Left ventricle myocardium inferior (tissue), 1 donor: ENCODE results near the gene RELT. TPM values are rescaled to one million over a fixed set of nuclear protein-coding genes. Genes with fewer than 3 reads are reported as not detected.
A peak's percentile ranks its signal among the peaks of the same experiment; 100 is the strongest.

Source experiments
- DNase-seq: peaks from one replicate; pipeline ENCODE4 v3.0.0-alpha.2; 2020
- H3K27ac ChIP-seq: fragments of 200-600 bp; replicated peaks from 2 replicates; pipeline ENCODE4 v1.8.0; 2021
- H3K27me3 ChIP-seq: fragments of 200-600 bp; 2 replicates; pipeline ENCODE4 v1.8.0; 2021; ENCODE audit warnings: low read depth
- H3K36me3 ChIP-seq: fragments of 200-600 bp; 2 replicates; pipeline ENCODE4 v1.8.0; 2021
- H3K4me1 ChIP-seq: fragments of 200-600 bp; 2 replicates; pipeline ENCODE4 v1.8.0; 2021
- H3K4me3 ChIP-seq: fragments of 200-600 bp; 2 replicates; pipeline ENCODE4 v1.8.0; 2021; ENCODE audit warnings: mild to moderate bottlenecking, moderate library complexity
- H3K9me3 ChIP-seq: fragments of 200-600 bp; replicated peaks from 2 replicates; pipeline ENCODE4 v1.8.0; 2021
- CTCF ChIP-seq: fragments of 200-600 bp; IDR thresholded peaks from 2 replicates; pipeline ENCODE4 v1.8.0; 2021; ENCODE audit warnings: antibody characterized with exemption, mild to moderate bottlenecking, borderline replicate concordance
- intact Hi-C: fragments of 100-400 bp; cut with micrococcal nuclease; formaldehyde crosslinking; loops from one replicate; pipeline ENCODE4 v1.11.0; 2022
- total RNA-seq: library from RNA; stranded (reverse); fragmentation: NEBNext Ultra II Directional; extraction: Animal tissue kit (Norgen Biotek cat#: 25700); gene quantifications from one replicate; pipeline ENCODE4 v1.2.1, GENCODE V29; 2021
- donor health status: DM: no; HTN: yes; CAD: no; lungs with severe emphysema.

RELT gene
- total RNA-seq, 1 donor from 2014 or later, result 1.6 TPM

DNA sequence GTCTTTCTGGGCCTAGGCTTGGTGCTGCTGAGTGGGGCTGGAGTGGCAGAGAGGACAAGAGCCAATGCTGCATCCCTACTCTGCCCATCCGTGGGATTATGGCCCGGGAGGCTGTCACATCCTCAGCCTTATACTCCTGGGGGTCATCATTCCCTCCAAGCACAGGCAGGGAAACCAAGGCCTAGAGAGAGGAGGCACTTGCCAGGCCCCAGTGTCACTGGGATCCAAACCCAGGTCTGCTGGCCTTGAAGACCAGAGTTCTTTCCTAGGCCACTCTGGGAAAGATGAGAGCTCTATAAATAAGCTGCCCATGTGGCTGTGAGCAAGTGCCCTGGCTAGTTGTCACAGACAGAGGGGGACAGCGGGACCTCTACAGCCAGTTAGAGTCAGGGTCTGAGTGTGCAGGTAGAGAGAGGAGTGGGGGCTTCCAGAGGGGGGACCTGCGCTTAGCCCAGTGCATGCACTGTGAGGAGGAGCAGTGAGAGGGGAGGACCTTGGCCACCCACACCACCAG lies 4.8 kb downstream of the RELT start:
- no peaks in the 10 kb centered on the region for H3K27me3 ChIP-seq
- H3K9me3 ChIP-seq, result no peaks in the 10 kb centered on the region
- peak; percentile 23 for TF ChIP-seq CTCF
- intact Hi-C loops, result no loop called here
- DNase-seq, result no peak
- H3K4me3 ChIP-seq, result no peak overlapping the region
- H3K36me3 ChIP-seq, result no peaks in the 10 kb centered on the region
- H3K27ac ChIP-seq, result peak overlapping the region; percentile 40
- peaks cover 89% of the 10 kb centered on the region for H3K4me1 ChIP-seq

DNA sequence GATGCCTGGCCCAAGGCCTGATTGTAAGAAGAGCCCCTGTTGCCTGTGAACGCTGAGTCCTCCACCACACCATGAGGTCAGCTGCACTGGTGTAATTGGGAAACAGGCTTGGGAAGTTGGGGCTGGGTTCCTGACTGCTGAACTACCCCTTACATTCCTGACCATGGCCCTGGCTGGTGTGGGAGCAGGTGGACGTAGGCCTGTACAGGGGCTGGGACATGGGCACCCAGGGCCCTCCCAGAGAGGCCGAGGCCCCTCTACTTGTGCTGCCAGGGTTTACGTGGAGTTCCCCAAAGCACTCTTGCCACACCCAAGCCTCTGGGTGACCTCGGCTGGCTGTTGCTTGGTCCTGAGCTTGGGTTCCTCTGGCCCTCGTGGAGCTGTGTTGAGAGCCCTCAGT lies 5.4 kb downstream of the RELT start:
- TF ChIP-seq CTCF, result no peak
- Histone ChIP-seq H3K36me3 (no peaks in the 10 kb centered on the region), H3K27me3 (no peaks in the 10 kb centered on the region), H3K9me3 (no peaks in the 10 kb centered on the region), H3K4me1 (peaks cover 85% of the 10 kb centered on the region), H3K27ac (peak overlapping the region; percentile 40), H3K4me3 (no peak overlapping the region)
- intact Hi-C loops, result no loop called here
- no peak for DNase-seq

GRCh38 chr11:73382183-73382582 lies 6.0 kb downstream of the RELT start:
- H3K4me1 ChIP-seq, result peaks cover 79% of the 10 kb centered on the region
- H3K36me3 ChIP-seq, result no peaks in the 10 kb centered on the region
- TF ChIP-seq CTCF, result no peak
- H3K27ac ChIP-seq, result peak overlapping the region; percentile 40
- no peaks in the 10 kb centered on the region for H3K27me3 ChIP-seq
- H3K9me3 ChIP-seq, result no peaks in the 10 kb centered on the region
- DNase-seq, result no peak
- H3K4me3 ChIP-seq, result no peak overlapping the region
- intact Hi-C loops, result no loop called here

- Histone ChIP-seq H3K36me3 (no peaks in the 10 kb centered on the region), H3K4me1 (peaks cover 78% of the 10 kb centered on the region), H3K27me3 (no peaks in the 10 kb centered on the region), H3K27ac (no peak overlapping the region), H3K9me3 (no peaks in the 10 kb centered on the region), H3K4me3 (no peak overlapping the region)
- intact Hi-C loops, result no loop called here
- TF ChIP-seq CTCF, result no peak
- no peak for DNase-seq
Observed at GRCh38 chr11:73382747-73383146, 6.5 kb downstream of the RELT start.

GRCh38 chr11:73383249-73384124 lies 7.3 kb downstream of the RELT start:
- DNase-seq, result no peak
- Histone ChIP-seq H3K27ac (no peak overlapping the region), H3K9me3 (no peaks in the 10 kb centered on the region), H3K27me3 (no peaks in the 10 kb centered on the region), H3K4me1 (peaks cover 81% of the 10 kb centered on the region), H3K4me3 (no peak overlapping the region), H3K36me3 (no peaks in the 10 kb centered on the region)
- TF ChIP-seq CTCF, result no peak
- intact Hi-C loops, result no loop called here
